Measurements from ENCODE around the gene C1orf115.

DNA sequence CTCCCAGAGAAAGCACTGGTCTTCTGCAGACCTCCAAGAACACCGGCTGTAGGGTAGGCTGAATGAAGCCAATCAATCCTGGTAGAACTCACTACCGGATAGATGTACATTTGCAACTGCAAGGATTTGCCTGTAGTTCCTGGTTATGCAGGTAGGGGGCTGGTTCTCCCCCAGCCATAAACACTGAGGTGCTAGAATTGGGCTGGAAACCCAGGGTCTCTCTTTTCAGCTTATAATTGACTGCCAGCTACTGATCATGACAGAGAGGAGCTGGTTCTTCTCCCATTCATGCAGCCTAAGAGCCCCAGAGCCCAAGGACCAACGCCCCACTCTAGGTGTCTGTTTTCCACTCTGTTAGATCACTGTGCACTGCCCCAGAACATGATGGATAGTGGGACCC lies 36.5 kb downstream of the C1orf115 start:
- TF ChIP-seq, protein P1, sequence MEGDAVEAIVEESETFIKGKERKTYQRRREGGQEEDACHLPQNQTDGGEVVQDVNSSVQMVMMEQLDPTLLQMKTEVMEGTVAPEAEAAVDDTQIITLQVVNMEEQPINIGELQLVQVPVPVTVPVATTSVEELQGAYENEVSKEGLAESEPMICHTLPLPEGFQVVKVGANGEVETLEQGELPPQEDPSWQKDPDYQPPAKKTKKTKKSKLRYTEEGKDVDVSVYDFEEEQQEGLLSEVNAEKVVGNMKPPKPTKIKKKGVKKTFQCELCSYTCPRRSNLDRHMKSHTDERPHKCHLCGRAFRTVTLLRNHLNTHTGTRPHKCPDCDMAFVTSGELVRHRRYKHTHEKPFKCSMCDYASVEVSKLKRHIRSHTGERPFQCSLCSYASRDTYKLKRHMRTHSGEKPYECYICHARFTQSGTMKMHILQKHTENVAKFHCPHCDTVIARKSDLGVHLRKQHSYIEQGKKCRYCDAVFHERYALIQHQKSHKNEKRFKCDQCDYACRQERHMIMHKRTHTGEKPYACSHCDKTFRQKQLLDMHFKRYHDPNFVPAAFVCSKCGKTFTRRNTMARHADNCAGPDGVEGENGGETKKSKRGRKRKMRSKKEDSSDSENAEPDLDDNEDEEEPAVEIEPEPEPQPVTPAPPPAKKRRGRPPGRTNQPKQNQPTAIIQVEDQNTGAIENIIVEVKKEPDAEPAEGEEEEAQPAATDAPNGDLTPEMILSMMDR (conservative IDR thresholded peaks at IDR 0.05; ENCODE audit: low read length): peak; percentile 55
- no peak for TF ChIP-seq EZH2phosphoT487 (IDR thresholded peaks at IDR 0.05; ENCODE audit: borderline replicate concordance)
